ENCODE data around the gene SCD5.

DNA sequence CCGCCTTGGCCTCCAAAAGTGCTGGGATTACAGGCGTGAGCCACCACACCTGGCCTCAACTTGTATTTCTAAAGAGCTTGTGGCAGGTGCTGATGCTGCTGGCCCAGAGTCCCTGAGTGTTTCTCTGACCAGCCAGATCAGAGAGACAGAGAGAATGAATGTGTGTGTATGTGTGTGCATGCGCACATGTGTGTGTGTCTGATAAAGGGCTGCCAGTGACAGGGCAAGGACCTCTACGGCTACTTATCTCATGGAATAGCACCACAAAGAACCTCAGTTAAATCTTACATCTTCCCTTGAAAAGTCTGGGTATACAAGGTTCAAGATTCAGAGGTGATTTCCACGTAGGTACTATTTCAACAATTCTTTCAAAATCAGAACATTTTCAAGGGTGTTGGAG lies 86.0 kb downstream of the SCD5 start:
- TF ChIP-seq, protein P1, sequence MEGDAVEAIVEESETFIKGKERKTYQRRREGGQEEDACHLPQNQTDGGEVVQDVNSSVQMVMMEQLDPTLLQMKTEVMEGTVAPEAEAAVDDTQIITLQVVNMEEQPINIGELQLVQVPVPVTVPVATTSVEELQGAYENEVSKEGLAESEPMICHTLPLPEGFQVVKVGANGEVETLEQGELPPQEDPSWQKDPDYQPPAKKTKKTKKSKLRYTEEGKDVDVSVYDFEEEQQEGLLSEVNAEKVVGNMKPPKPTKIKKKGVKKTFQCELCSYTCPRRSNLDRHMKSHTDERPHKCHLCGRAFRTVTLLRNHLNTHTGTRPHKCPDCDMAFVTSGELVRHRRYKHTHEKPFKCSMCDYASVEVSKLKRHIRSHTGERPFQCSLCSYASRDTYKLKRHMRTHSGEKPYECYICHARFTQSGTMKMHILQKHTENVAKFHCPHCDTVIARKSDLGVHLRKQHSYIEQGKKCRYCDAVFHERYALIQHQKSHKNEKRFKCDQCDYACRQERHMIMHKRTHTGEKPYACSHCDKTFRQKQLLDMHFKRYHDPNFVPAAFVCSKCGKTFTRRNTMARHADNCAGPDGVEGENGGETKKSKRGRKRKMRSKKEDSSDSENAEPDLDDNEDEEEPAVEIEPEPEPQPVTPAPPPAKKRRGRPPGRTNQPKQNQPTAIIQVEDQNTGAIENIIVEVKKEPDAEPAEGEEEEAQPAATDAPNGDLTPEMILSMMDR (IDR thresholded peaks at IDR 0.05), result no peak
- TF ChIP-seq EZH2 (IDR thresholded peaks at IDR 0.05) (no peak), EZH2phosphoT487 (IDR thresholded peaks at IDR 0.05) (no peak)
